Trophoblast cell (in vitro differentiated cells and primary cell): Measurements from ENCODE around the gene KMT2D.
A peak's percentile ranks its signal among the peaks of the same experiment; 100 is the strongest.

Experiments used
- DNase-seq, 2 donors: peaks; one replicate each; pipeline ENCODE4 v3.0.0-alpha.2; 2016
- H2AFZ ChIP-seq: 2 replicates; pipeline ENCODE4 v1.6.1; 2013; ENCODE audit warnings: low read length, moderate library complexity, mild to moderate bottlenecking; ENCODE audit not compliant: insufficient read depth, poor library complexity
- H2AK5ac ChIP-seq: 2 replicates; pipeline ENCODE4 v1.6.1; 2013; ENCODE audit warnings: mild to moderate bottlenecking, low read length
- H2BK120ac ChIP-seq: 2 replicates; pipeline ENCODE4 v1.6.1; 2013; ENCODE audit warnings: low read length, mild to moderate bottlenecking, moderate library complexity; ENCODE audit not compliant: insufficient read depth, poor library complexity
- H2BK12ac ChIP-seq: 2 replicates; pipeline ENCODE4 v1.6.1; 2013; ENCODE audit warnings: mild to moderate bottlenecking, low read length, moderate library complexity
- H2BK5ac ChIP-seq: 2 replicates; pipeline ENCODE4 v1.6.1; 2013; ENCODE audit warnings: low read length, low read depth, moderate library complexity, mild to moderate bottlenecking; ENCODE audit not compliant: poor library complexity
- H3K14ac ChIP-seq: 2 replicates; pipeline ENCODE4 v1.6.1; 2013; ENCODE audit warnings: mild to moderate bottlenecking, low read length
- H3K18ac ChIP-seq: 2 replicates; pipeline ENCODE4 v1.6.1; 2013; ENCODE audit warnings: mild to moderate bottlenecking, low read length
- H3K23ac ChIP-seq: 2 replicates; pipeline ENCODE4 v1.6.1; 2013; ENCODE audit warnings: low read length
- H3K27ac ChIP-seq: 2 replicates; pipeline ENCODE4 v1.5.1; 2013; ENCODE audit warnings: low read depth, mild to moderate bottlenecking, inconsistent platforms, low read length, moderate library complexity
- H3K27me3 ChIP-seq: 2 replicates; pipeline ENCODE4 v1.6.1; 2013; ENCODE audit warnings: inconsistent platforms, mild to moderate bottlenecking, low read length, moderate library complexity; ENCODE audit not compliant: insufficient read depth
- H3K36me3 ChIP-seq, 2 experiments: 1 replicate in 1 of 2; 2 replicates in 1 of 2; pipeline ENCODE4 v1.6.1; 2013; ENCODE audit warnings: low read length in 2 of 2, mild to moderate bottlenecking in 2 of 2, moderate library complexity in 1 of 2; ENCODE audit not compliant: insufficient read depth in 2 of 2, control insufficient read depth in 1 of 2
- H3K4ac ChIP-seq: 2 replicates; pipeline ENCODE4 v1.6.1; 2013; ENCODE audit warnings: low read depth, mild to moderate bottlenecking, low read length, moderate library complexity
- H3K4me1 ChIP-seq, 2 experiments: 1 replicate in 1 of 2; 2 replicates in 1 of 2; pipeline ENCODE4 v1.6.1; 2013; ENCODE audit warnings: low read length in 2 of 2, mild to moderate bottlenecking in 2 of 2, moderate library complexity in 1 of 2; ENCODE audit not compliant: insufficient read depth in 2 of 2, control insufficient read depth in 1 of 2
- H3K4me2 ChIP-seq: 2 replicates; pipeline ENCODE4 v1.6.1; 2013; ENCODE audit warnings: inconsistent platforms, mild to moderate bottlenecking, low read length, moderate library complexity
- H3K4me3 ChIP-seq: 2 replicates; pipeline ENCODE4 v1.5.1; 2013; ENCODE audit warnings: mild to moderate bottlenecking, low read depth, low read length, inconsistent platforms
- H3K79me1 ChIP-seq: one replicate; pipeline ENCODE4 v1.6.1; 2013; ENCODE audit warnings: low read length
- H3K79me2 ChIP-seq: 2 replicates; pipeline ENCODE4 v1.6.1; 2013; ENCODE audit warnings: low read length, mild to moderate bottlenecking; ENCODE audit not compliant: control insufficient read depth, insufficient read depth, poor library complexity
- H3K9ac ChIP-seq: 2 replicates; pipeline ENCODE4 v1.6.1; 2013; ENCODE audit warnings: mild to moderate bottlenecking, low read length
- H3K9me3 ChIP-seq: 2 replicates; pipeline ENCODE4 v1.6.1; 2013; ENCODE audit warnings: low read depth, mild to moderate bottlenecking, control low read depth, inconsistent platforms, low read length; ENCODE audit not compliant: insufficient read depth
- H4K12ac ChIP-seq: 2 replicates; pipeline ENCODE4 v1.6.1; 2013; ENCODE audit warnings: low read depth, mild to moderate bottlenecking, low read length, moderate library complexity
- H4K8ac ChIP-seq: 2 replicates; pipeline ENCODE4 v1.6.1; 2013; ENCODE audit warnings: low read depth, mild to moderate bottlenecking, low read length, moderate library complexity
- H4K91ac ChIP-seq: one replicate; pipeline ENCODE4 v1.6.1; 2013; ENCODE audit warnings: low read depth, mild to moderate bottlenecking, low read length, moderate library complexity
- WGBS: extraction: QIAGEN DNeasy Blood & Tissue Kit; methylation state at CpG from one replicate; pipeline ENCODE4 v1.1.7; 2013; ENCODE audit warnings: missing lambda C conversion rate; ENCODE audit not compliant: insufficient read length, insufficient coverage; ENCODE audit errors: extremely low coverage; 5-methylcytosine and 5-hydroxymethylcytosine counted together

Gene KMT2D

GRCh38 chr12:49061157-49061650 is 610 bp upstream of the KMT2D start:
- Histone ChIP-seq H4K91ac (peak overlapping the region; percentile 60), H3K27me3 (no peaks in the 10 kb centered on the region), H2AK5ac (no peak overlapping the region), H3K4me1 (peaks cover 14 to 24% of the 10 kb centered on the region in 2 experiments), H3K4ac (no peak overlapping the region), H3K79me1 (peaks cover 18% of the 10 kb centered on the region), H3K36me3 (no peaks in the 10 kb centered on the region), H3K4me2 (peak overlapping the region; percentile 86), H3K9me3 (no peaks in the 10 kb centered on the region), H3K18ac (peak overlapping the region; percentile 91), H2BK5ac (peak overlapping the region; percentile 36), H3K23ac (no peak overlapping the region), H3K4me3 (peak overlapping the region; percentile 92), H2BK12ac (no peak overlapping the region), H3K14ac (peak overlapping the region; percentile 85), H3K27ac (no peak overlapping the region), H2BK120ac (peak overlapping the region; percentile 18), H2AFZ (peak overlapping the region; percentile 30), H3K9ac (peak overlapping the region; percentile 55), H3K79me2 (peaks cover 36% of the 10 kb centered on the region), H4K12ac (peak overlapping the region; percentile 12), H4K8ac (peak overlapping the region; percentile 97)
- DNase-seq: no peak
- no CpG with 5 or more reads among the region's 16 CpGs for WGBS

GRCh38 chr12:49059299-49060171 is 1.1 kb downstream of the KMT2D start:
- H4K12ac ChIP-seq: peak overlapping the region; percentile 88
- peak overlapping the region; percentile 94 for H3K14ac ChIP-seq
- peak in 1 of 2 donors; percentile 62 for DNase-seq
- H3K9me3 ChIP-seq: no peaks in the 10 kb centered on the region
- H3K79me1 ChIP-seq: peaks cover 18% of the 10 kb centered on the region
- H3K4me1 ChIP-seq: peaks cover 14 to 24% of the 10 kb centered on the region in 2 experiments
- no peak overlapping the region for H2BK12ac ChIP-seq
- no peak overlapping the region for H3K23ac ChIP-seq
- H3K18ac ChIP-seq: peak overlapping the region; percentile 96
- peak overlapping the region; percentile 84 for H2AFZ ChIP-seq
- no CpG with 5 or more reads among the region's 70 CpGs for WGBS
- peak overlapping the region; percentile 99 for H3K9ac ChIP-seq
- peaks cover 5 to 12% of the 10 kb centered on the region in 2 experiments for H3K36me3 ChIP-seq
- peak overlapping the region; percentile 97 for H2BK120ac ChIP-seq
- peak overlapping the region; percentile 97 for H4K8ac ChIP-seq
- H3K79me2 ChIP-seq: peaks cover 38% of the 10 kb centered on the region
- H2AK5ac ChIP-seq: peak overlapping the region; percentile 96
- peak overlapping the region; percentile 86 for H3K27ac ChIP-seq
- H2BK5ac ChIP-seq: peak overlapping the region; percentile 99
- H4K91ac ChIP-seq: peak overlapping the region; percentile 98
- peak overlapping the region; percentile 86 for H3K4me2 ChIP-seq
- H3K4me3 ChIP-seq: peak overlapping the region; percentile 92
- peak overlapping the region; percentile 100 for H3K4ac ChIP-seq
- H3K27me3 ChIP-seq: no peaks in the 10 kb centered on the region

- Histone ChIP-seq H3K4me2 (peak overlapping the region; percentile 86), H2BK12ac (no peak overlapping the region)
- no CpG with 5 or more reads among the region's 1 CpG for WGBS
Measured at GRCh38 chr12:49059045-49059298, 1.6 kb downstream of the KMT2D start.

GRCh38 chr12:49058366-49059044 is 2.1 kb downstream of the KMT2D start:
- no peaks in the 10 kb centered on the region for H3K9me3 ChIP-seq
- peak overlapping the region; percentile 86 for H3K4me2 ChIP-seq
- H3K14ac ChIP-seq: peak overlapping the region; percentile 54
- H3K36me3 ChIP-seq: peaks cover 16 to 23% of the 10 kb centered on the region in 2 experiments
- H2BK12ac ChIP-seq: no peak overlapping the region
- peak overlapping the region; percentile 66 for H2AK5ac ChIP-seq
- H3K4ac ChIP-seq: peak overlapping the region; percentile 100
- H2AFZ ChIP-seq: no peak overlapping the region
- no peaks in the 10 kb centered on the region for H3K27me3 ChIP-seq
- H3K4me3 ChIP-seq: peak overlapping the region; percentile 92
- peaks cover 14 to 24% of the 10 kb centered on the region in 2 experiments for H3K4me1 ChIP-seq
- no peak overlapping the region for H3K23ac ChIP-seq
- H3K18ac ChIP-seq: no peak overlapping the region
- H2BK120ac ChIP-seq: no peak overlapping the region
- WGBS: no CpG with 5 or more reads among the region's 5 CpGs
- peaks cover 18% of the 10 kb centered on the region for H3K79me1 ChIP-seq
- H4K8ac ChIP-seq: no peak overlapping the region
- no peak for DNase-seq
- H3K79me2 ChIP-seq: peaks cover 38% of the 10 kb centered on the region
- no peak overlapping the region for H4K91ac ChIP-seq
- H3K9ac ChIP-seq: peak overlapping the region; percentile 99
- no peak overlapping the region for H3K27ac ChIP-seq
- no peak overlapping the region for H2BK5ac ChIP-seq
- no peak overlapping the region for H4K12ac ChIP-seq

More at GRCh38 chr12:49059045-49059298, 1.6 kb downstream of the KMT2D start:
- Histone ChIP-seq H3K9ac (peak overlapping the region; percentile 99), H3K4ac (peak overlapping the region; percentile 100), H2AFZ (no peak overlapping the region), H2BK120ac (no peak overlapping the region), H3K79me1 (peaks cover 18% of the 10 kb centered on the region), H3K36me3 (peaks cover 11 to 18% of the 10 kb centered on the region in 2 experiments), H3K18ac (no peak overlapping the region), H3K4me3 (peak overlapping the region; percentile 92), H3K4me1 (peaks cover 14 to 24% of the 10 kb centered on the region in 2 experiments), H3K9me3 (no peaks in the 10 kb centered on the region), H4K8ac (no peak overlapping the region), H3K23ac (no peak overlapping the region), H2BK5ac (peak overlapping the region; percentile 70), H3K79me2 (peaks cover 38% of the 10 kb centered on the region), H2AK5ac (peak overlapping the region; percentile 96), H4K12ac (no peak overlapping the region), H4K91ac (peak overlapping the region; percentile 98), H3K27ac (no peak overlapping the region), H3K14ac (peak overlapping the region; percentile 94), H3K27me3 (no peaks in the 10 kb centered on the region)
- no peak for DNase-seq
